Cardiac fibroblast (primary cell): ENCODE data around the gene XG.

ENCODE experiments used
- DNase-seq, 2 donors: peaks; one replicate each; pipeline versions ENCODE4 v3.0.0 to v3.0.0-alpha.2; 2010; ENCODE audit warnings: low read depth in 2 of 2
- H3K4me3 ChIP-seq, 2 donors: replicated peaks in 1 of 2; 1 replicate in 1 of 2; 2 replicates in 1 of 2; pipeline ENCODE4 v1.5.1; 2011; ENCODE audit warnings: low read depth in 2 of 2, low read length in 2 of 2, mild to moderate bottlenecking in 2 of 2, moderate library complexity in 1 of 2
- CTCF ChIP-seq: IDR thresholded peaks from one replicate; pipeline ENCODE4 v1.5.1; 2011; ENCODE audit warnings: low read depth, mild to moderate bottlenecking, low read length, inconsistent platforms

XG gene

GRCh38 chrX:2840961-2841360 lies 89.1 kb downstream of the XG start:
- no peak overlapping the region for H3K4me3 ChIP-seq
- no peak for TF ChIP-seq CTCF
- DNase-seq, result no peak

GRCh38 chrX:2841537-2841936 lies 89.7 kb downstream of the XG start:
- no peak for TF ChIP-seq CTCF
- H3K4me3 ChIP-seq, result no peak overlapping the region

GRCh38 chrX:2846992-2847391 lies 95.2 kb downstream of the XG start:
- no peak for TF ChIP-seq CTCF
- DNase-seq, result no peak
- no peak overlapping the region for H3K4me3 ChIP-seq

More at GRCh38 chrX:2841537-2841936, 89.7 kb downstream of the XG start:
- DNase-seq, result no peak

- H3K4me3 ChIP-seq, result no peak overlapping the region
- peak; percentile 68 to 74 for DNase-seq
These were observed 97.0 kb downstream of the XG start for GRCh38 chrX:2848871-2849301.

GRCh38 chrX:2854918-2855317 lies 103.1 kb downstream of the XG start:
- DNase-seq, result no peak
- no peak for TF ChIP-seq CTCF
- no peak overlapping the region for H3K4me3 ChIP-seq

More at GRCh38 chrX:2848871-2849301, 97.0 kb downstream of the XG start:
- no peak for TF ChIP-seq CTCF

GRCh38 chrX:2855761-2856160 lies 103.9 kb downstream of the XG start:
- no peak overlapping the region for H3K4me3 ChIP-seq
- TF ChIP-seq CTCF, result no peak
- no peak for DNase-seq

- no peak for DNase-seq
- no peak for TF ChIP-seq CTCF
- H3K4me3 ChIP-seq, result no peak overlapping the region
These were observed 105.7 kb downstream of the XG start for GRCh38 chrX:2857566-2857965.
